ENCODE data around the gene ZNF207.
"Not testable (repeated sequence)": the region's sequence is repeated elsewhere in the genome, so short reads cannot be mapped to it uniquely, and the experiment has no call there.

ZNF207 gene

DNA sequence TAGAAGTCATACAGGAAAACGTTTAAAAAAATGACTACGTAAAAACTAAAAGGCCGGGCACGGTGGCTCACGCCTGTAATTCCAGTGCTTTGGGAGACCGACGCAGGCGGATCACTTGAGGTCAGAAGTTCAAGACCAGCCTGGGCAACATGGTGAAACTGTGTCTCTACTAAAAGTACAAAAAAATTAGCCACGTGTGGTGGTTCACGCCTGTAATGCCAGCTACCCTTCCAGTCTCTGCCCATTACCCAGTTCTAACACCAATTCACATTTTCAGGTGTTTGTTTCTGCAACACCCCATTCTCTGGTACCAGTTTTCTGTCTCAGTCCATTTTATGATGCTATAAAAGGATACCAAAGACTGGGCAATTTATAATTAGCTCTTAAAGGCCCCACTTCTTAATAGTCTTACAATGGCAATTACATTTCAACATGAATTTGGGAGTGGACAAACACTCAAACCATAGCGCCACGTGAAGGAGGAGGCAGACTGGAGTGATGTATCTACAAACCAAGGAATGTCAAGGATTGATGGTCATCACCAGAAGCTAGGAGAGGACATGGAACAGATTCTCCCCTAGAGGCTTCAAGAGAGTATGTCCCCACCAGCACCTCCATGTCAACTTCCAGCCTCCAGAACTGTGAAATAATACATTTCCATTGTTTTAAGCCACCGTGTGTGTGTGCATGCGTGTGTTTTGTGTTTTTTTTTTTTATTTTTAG is 7.2 kb upstream of the ZNF207 start:
- POLR2A ChIA-PET: interaction anchor here (0.6 to 1.5 kb wide), 3 partner anchors 8 to 22 kb away, joined by 3 to 5 read pairs (median 4); no protein-coding TSS in a partner anchor
- TF ChIP-seq LEF1 (IDR thresholded peaks at IDR 0.05; ENCODE audit: borderline replicate concordance) (no peak), BHLHE40 (IDR thresholded peaks at IDR 0.05; ENCODE audit: borderline replicate concordance) (no peak), ARNT (IDR thresholded peaks at IDR 0.05) (no peak), TARDBP (IDR thresholded peaks at IDR 0.05) (no peak), SUZ12 (IDR thresholded peaks at IDR 0.05) (no peak), FOXK2 (IDR thresholded peaks at IDR 0.05) (no peak), L3MBTL2 (conservative IDR thresholded peaks at IDR 0.05) (no peak), ELF4 (IDR thresholded peaks at IDR 0.05) (no peak), HDGF (IDR thresholded peaks at IDR 0.05; ENCODE audit: borderline replicate concordance) (no peak), FOXM1 (IDR thresholded peaks at IDR 0.05; ENCODE audit: borderline replicate concordance) (no peak), FOXA1 (IDR thresholded peaks at IDR 0.05) (no peak)
- TF ChIP-seq, protein P1, sequence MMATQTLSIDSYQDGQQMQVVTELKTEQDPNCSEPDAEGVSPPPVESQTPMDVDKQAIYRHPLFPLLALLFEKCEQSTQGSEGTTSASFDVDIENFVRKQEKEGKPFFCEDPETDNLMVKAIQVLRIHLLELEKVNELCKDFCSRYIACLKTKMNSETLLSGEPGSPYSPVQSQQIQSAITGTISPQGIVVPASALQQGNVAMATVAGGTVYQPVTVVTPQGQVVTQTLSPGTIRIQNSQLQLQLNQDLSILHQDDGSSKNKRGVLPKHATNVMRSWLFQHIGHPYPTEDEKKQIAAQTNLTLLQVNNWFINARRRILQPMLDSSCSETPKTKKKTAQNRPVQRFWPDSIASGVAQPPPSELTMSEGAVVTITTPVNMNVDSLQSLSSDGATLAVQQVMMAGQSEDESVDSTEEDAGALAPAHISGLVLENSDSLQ (IDR thresholded peaks at IDR 0.05): no peak
- CTCF ChIA-PET: no interaction called here
- DNase-seq (ENCODE audit: extremely low spot score): no peak

- ChIA-PET CTCF (no interaction called here), POLR2A (interaction anchor here (1.3 kb wide), 1 partner anchor 98 kb away, joined by 4 read pairs; the partner anchor contains the start of gene PSMD11)
- TF ChIP-seq BHLHE40 (IDR thresholded peaks at IDR 0.05; ENCODE audit: borderline replicate concordance): no peak
- no peak for TF ChIP-seq SUZ12 (IDR thresholded peaks at IDR 0.05)
- no peak for TF ChIP-seq NFRKB (IDR thresholded peaks at IDR 0.05)
- no peak for TF ChIP-seq TARDBP (IDR thresholded peaks at IDR 0.05)
- TF ChIP-seq, protein P1 (IDR thresholded peaks at IDR 0.05): no peak
- TF ChIP-seq ARNT (IDR thresholded peaks at IDR 0.05): no peak
- no peak for TF ChIP-seq LEF1 (IDR thresholded peaks at IDR 0.05; ENCODE audit: borderline replicate concordance)
- no peak for TF ChIP-seq SP1 (IDR thresholded peaks at IDR 0.05)
- TF ChIP-seq ELF4 (IDR thresholded peaks at IDR 0.05): no peak
- DNase-seq (ENCODE audit: extremely low spot score): no peak
Observed at GRCh38 chr17:32345951-32346600, 3.9 kb upstream of the ZNF207 start.

DNA sequence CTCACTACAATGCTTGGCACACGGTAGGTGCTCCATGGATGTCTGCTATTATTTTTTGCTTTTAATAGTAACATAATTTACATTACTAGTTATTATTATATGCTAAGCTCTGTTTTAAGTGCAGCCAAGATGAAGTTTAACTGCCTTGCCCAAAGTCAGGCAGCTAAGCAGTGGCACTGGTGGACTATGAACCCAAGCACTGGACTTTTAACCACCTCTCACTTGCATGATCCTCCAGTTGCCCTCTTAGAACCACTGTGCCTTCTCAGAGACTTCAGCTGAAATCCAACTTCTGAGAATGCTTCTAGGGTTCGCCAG is 1.5 kb upstream of the ZNF207 start:
- DNase-seq (ENCODE audit: extremely low spot score): no peak
- TF ChIP-seq BHLHE40 (IDR thresholded peaks at IDR 0.05; ENCODE audit: borderline replicate concordance) (no peak), FOXM1 (IDR thresholded peaks at IDR 0.05; ENCODE audit: borderline replicate concordance) (no peak), ELF4 (IDR thresholded peaks at IDR 0.05) (no peak), SUZ12 (IDR thresholded peaks at IDR 0.05) (no peak)
- ChIA-PET POLR2A (interaction anchor here (1.4 kb wide), 1 partner anchor 19 kb away, joined by 3 read pairs; no protein-coding TSS in a partner anchor), CTCF (no interaction called here)

DNA sequence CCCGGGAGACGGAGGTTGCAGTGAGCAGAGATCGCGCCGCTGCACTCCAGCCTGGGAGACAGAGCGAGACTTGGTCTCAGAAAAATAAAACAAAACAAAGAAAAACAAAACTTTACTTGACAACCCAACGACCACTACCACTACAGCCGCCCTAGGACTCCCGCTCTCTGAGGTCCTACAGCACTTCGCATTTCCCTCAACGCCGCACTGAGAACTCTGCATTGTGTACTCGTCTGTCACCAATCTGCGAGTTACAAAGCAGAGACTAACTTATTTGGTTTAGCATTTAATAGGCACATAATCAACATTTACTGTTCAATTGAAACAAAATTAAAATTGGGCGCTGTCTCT is 479 bp upstream of the ZNF207 start:
- no peak for DNase-seq (ENCODE audit: extremely low spot score)
- CTCF ChIA-PET: no interaction called here
- no peak for TF ChIP-seq FOXK2 (IDR thresholded peaks at IDR 0.05)
- no peak for TF ChIP-seq SP1 (IDR thresholded peaks at IDR 0.05)
- TF ChIP-seq FOXA1 (IDR thresholded peaks at IDR 0.05): no peak
- no peak for TF ChIP-seq FOXM1 (IDR thresholded peaks at IDR 0.05; ENCODE audit: borderline replicate concordance)
- no peak for TF ChIP-seq TARDBP (IDR thresholded peaks at IDR 0.05)
- no peak for TF ChIP-seq HDGF (IDR thresholded peaks at IDR 0.05; ENCODE audit: borderline replicate concordance)
- TF ChIP-seq CTBP1 (IDR thresholded peaks at IDR 0.05; ENCODE audit: borderline replicate concordance): no peak
- no peak for TF ChIP-seq BHLHE40 (IDR thresholded peaks at IDR 0.05; ENCODE audit: borderline replicate concordance)
- POLR2A ChIA-PET: interaction anchor here (1.4 kb wide), 1 partner anchor 20 kb away, joined by 3 read pairs; no protein-coding TSS in a partner anchor

DNA sequence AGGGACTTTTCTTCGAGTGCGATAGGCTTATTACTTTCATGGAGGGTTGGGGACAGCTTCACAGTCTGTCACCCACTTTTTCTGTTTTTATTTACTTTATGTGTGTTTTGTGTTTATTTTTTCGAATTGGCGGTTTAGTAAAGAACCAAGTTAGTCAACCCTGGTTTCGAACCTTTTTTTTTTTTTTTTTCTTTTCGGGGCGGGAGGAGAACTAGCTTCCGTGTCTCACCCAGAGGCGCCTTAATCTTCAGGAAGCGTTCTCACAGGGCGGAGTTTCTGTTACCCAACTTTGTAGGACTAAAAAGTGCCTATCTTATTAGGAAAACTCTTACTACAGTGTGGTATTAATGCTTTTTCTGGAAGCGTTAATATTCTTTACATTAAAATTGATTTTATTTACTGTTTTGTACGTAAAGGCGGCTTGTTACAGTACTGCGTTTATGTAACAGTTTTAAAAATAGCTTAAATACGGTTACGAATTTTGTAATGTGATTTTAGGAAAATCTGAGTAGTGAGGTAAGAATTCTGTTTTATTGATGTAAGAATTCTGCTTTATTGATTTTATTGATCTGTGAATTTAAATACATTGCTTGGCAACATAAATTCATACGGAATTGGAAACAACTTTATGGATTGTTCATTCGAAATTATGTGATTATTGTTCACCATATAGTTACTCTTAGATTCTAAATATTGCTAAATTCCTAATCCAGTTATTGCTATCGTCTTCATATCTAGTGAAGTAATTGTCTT is 885 bp downstream of the ZNF207 start:
- CTCF ChIA-PET: interaction anchor here (0.6 to 1.6 kb wide), 2 partner anchors 40 to 93 kb away, joined by 3 to 4 read pairs; no protein-coding TSS in a partner anchor

DNA sequence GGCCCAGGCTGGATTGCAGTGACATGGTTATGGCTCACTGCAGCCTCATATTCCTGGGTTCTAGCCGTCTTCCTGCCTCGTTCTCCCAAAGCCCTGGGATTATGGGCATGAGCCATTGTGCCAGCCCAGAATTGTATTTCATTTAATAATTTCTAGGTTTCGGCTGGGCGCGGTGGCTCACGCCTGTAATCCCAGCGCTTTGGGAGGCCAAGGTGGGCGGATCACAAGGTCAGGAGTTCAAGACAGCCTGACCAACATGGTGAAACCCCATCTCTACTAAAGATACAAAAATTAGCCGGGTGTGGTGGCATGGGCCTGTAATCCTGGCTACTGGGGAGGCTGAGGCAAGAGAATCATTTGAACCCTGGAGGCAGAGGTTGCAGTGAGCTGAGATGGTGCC is 2.8 kb downstream of the ZNF207 start:
- DNase-seq (ENCODE audit: extremely low spot score); POLR2A ChIA-PET; CTCF ChIA-PET: not testable (repeated sequence)

More for the DNA sequence above, 885 bp downstream of the ZNF207 start:
- no peak for TF ChIP-seq FOXA1 (IDR thresholded peaks at IDR 0.05)
- peak; percentile 90 for TF ChIP-seq ZNF384 (IDR thresholded peaks at IDR 0.05)
- TF ChIP-seq HDGF (IDR thresholded peaks at IDR 0.05; ENCODE audit: borderline replicate concordance): no peak
- no peak for TF ChIP-seq BHLHE40 (IDR thresholded peaks at IDR 0.05; ENCODE audit: borderline replicate concordance)
- DNase-seq (ENCODE audit: extremely low spot score): no peak
- POLR2A ChIA-PET: interaction anchor here (0.7 to 1.4 kb wide), 4 partner anchors 8 to 226 kb away, joined by 3 to 6 read pairs (median 4); no protein-coding TSS in a partner anchor

Measured in HEK293T (cell line).